Nephron (organoid): Measurements from ENCODE around the gene MALAT1.
"Not testable (repeated sequence)": the region's sequence is repeated elsewhere in the genome, so short reads cannot be mapped to it uniquely, and the experiment has no call there.

Experiments used
- H3K27ac Mint-ChIP-seq, 3 experiments: 2 replicates each; pipeline ENCODE4 v1.8.0; 2020; ENCODE audit warnings: mixed read lengths in 3 of 3, mild to moderate bottlenecking in 2 of 3, moderate library complexity in 1 of 3
- H3K27me3 Mint-ChIP-seq: 2 replicates; pipeline ENCODE4 v1.8.0; 2021; ENCODE audit warnings: low read depth, mild to moderate bottlenecking, moderate library complexity, mixed read lengths
- H3K36me3 Mint-ChIP-seq: 2 replicates; pipeline ENCODE4 v1.8.0; 2020; ENCODE audit warnings: low read depth, mixed read lengths
- H3K4me1 Mint-ChIP-seq: 2 replicates; pipeline ENCODE4 v1.8.0; 2020; ENCODE audit warnings: mixed read lengths
- H3K4me3 Mint-ChIP-seq, 3 experiments: 2 replicates each; pipeline ENCODE4 v1.8.0; 2020; ENCODE audit warnings: mild to moderate bottlenecking in 3 of 3, mixed read lengths in 3 of 3, moderate library complexity in 2 of 3
- H3K9me3 Mint-ChIP-seq: 2 replicates; pipeline ENCODE4 v1.8.0; 2020; ENCODE audit warnings: mixed read lengths
- TF ChIP-seq, protein P1 (sequence below), 3 experiments: fragments of 200-600 bp; sonication (generic); IDR thresholded peaks; one replicate each; pipeline ENCODE4 v1.5.0; 2021; ENCODE audit warnings: antibody characterized with exemption in 3 of 3; ENCODE audit not compliant: unreplicated experiment in 3 of 3

MALAT1 gene

DNA sequence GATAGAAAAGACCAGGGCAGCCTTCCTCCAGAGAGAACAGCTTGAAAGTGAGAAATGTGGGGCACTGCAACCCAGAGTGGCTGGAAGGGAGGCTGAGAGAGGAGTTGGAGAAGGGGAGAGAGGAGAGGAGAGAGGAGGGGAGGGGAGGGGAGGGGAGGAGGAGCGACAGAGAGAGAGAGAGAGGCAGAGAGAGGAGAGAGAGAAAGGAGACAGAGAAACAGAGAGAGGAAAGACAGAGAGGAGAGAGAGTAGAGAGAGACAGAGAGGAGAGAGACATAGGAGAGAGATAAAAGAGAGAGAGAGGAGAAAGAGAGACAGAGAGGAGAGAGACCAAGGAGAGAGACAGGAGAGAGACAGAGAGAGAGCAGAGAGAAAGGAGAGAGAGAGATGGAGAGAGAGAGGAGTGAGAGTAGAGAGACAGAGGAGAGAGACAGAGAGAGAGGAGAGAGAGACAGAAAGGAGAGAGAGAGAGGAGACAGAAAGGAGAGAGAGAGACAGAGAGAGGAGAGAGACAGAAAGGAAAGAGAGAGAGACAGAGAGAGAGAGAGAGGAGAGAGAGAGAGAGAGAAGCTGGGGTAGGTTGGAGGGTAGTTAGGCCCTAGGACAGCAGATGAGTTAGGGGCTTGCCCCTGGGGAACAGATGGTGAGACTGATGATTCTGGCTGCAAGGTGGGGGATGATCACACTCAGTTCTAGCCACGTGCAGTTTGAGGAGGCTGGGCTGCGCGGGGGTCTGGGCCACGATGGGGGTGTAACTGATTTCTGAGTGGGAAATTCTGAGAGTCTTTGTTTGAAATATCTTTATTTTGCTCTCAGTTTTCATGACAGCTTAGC, 17.5 kb downstream of the MALAT1 start:
- no peak overlapping the region for H3K4me3 Mint-ChIP-seq
- no peaks in the 10 kb centered on the region for H3K36me3 Mint-ChIP-seq
- H3K9me3 Mint-ChIP-seq, result no peaks in the 10 kb centered on the region
- H3K4me1 Mint-ChIP-seq, result no peaks in the 10 kb centered on the region
- peak overlapping the region in 1 of 3 experiments; percentile 75 for H3K27ac Mint-ChIP-seq
- TF ChIP-seq, protein P1, sequence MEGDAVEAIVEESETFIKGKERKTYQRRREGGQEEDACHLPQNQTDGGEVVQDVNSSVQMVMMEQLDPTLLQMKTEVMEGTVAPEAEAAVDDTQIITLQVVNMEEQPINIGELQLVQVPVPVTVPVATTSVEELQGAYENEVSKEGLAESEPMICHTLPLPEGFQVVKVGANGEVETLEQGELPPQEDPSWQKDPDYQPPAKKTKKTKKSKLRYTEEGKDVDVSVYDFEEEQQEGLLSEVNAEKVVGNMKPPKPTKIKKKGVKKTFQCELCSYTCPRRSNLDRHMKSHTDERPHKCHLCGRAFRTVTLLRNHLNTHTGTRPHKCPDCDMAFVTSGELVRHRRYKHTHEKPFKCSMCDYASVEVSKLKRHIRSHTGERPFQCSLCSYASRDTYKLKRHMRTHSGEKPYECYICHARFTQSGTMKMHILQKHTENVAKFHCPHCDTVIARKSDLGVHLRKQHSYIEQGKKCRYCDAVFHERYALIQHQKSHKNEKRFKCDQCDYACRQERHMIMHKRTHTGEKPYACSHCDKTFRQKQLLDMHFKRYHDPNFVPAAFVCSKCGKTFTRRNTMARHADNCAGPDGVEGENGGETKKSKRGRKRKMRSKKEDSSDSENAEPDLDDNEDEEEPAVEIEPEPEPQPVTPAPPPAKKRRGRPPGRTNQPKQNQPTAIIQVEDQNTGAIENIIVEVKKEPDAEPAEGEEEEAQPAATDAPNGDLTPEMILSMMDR (IDR thresholded peaks at IDR 0.05; ENCODE audit: unreplicated experiment in 3 of 3), result no peak
- peaks cover under 1% of the 10 kb centered on the region for H3K27me3 Mint-ChIP-seq

DNA sequence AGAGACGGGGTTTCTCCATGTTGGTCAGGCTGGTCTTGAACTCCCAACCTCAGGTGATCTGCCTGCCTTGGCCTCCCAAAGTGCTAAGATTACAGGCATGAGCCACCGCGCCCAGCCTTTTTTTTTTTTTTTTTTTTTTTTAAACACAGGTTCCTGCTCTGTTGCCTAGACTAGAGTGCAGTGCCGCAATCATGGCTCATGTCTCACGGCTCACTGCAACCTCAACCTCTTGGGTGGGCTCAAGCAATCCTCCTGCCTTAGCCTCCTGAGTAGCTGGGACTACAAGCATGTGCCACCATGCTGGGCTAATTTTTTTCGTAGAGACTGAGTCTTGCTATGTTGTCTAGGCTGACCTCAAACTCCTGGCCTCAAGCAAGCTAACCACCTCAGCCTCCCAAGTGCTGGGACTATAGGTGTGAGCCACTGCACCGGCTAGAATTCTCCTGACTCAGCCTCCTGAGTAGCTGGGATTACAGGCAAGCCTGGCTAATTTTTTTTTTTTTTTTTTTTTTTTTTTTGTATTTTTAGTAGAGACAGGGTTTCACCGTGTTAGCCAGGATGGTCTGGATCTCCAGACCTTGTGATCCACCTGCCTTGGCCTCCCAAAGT, 20.2 kb downstream of the MALAT1 start:
- not testable (repeated sequence) for H3K36me3 Mint-ChIP-seq, H3K27me3 Mint-ChIP-seq, H3K4me3 Mint-ChIP-seq, H3K27ac Mint-ChIP-seq, H3K9me3 Mint-ChIP-seq
- H3K4me1 Mint-ChIP-seq, result peaks cover 23% of the 10 kb centered on the region

DNA sequence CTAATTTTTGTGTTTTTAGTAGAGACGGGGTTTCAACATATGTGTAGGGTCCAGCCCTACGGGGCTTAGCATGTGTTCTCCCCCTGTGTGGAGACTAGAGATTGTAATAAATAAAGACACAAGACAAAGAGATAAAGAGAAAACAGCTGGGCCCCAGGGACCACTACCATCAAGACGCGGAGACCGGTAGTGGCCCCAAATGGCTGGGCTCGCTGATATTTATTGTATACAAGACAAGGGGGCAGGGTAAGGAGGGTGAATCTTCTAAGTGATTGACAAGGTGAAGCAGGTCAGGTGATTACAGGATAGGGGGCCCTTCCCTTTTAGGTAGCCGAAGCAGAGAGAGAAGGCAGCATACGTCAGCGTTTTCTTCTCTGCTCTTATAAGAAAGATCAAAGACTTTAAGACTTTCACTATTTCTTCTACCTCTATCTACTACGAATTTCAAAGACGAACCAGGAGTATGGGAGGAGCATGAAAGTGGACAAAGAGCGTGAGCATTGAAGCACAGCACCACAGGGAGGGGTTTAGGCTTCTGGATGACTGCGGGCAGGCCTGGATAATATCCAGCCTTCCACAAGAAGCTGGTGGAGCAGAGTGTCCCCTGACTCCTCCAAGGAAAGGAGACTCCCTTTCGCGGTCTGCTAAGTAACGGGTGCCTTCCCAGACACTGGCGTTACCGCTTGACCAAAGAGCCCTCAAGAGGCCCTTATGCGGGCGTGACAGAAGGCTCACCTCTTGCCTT, 23.1 kb downstream of the MALAT1 start:
- not testable (repeated sequence) for H3K27me3 Mint-ChIP-seq, H3K9me3 Mint-ChIP-seq, H3K36me3 Mint-ChIP-seq
- Mint-ChIP-seq H3K4me1 (peaks cover 33% of the 10 kb centered on the region), H3K4me3 (peak overlapping the region; percentile 37 to 49 (median 43)), H3K27ac (peak overlapping the region; percentile 93 to 95 (median 94))

DNA sequence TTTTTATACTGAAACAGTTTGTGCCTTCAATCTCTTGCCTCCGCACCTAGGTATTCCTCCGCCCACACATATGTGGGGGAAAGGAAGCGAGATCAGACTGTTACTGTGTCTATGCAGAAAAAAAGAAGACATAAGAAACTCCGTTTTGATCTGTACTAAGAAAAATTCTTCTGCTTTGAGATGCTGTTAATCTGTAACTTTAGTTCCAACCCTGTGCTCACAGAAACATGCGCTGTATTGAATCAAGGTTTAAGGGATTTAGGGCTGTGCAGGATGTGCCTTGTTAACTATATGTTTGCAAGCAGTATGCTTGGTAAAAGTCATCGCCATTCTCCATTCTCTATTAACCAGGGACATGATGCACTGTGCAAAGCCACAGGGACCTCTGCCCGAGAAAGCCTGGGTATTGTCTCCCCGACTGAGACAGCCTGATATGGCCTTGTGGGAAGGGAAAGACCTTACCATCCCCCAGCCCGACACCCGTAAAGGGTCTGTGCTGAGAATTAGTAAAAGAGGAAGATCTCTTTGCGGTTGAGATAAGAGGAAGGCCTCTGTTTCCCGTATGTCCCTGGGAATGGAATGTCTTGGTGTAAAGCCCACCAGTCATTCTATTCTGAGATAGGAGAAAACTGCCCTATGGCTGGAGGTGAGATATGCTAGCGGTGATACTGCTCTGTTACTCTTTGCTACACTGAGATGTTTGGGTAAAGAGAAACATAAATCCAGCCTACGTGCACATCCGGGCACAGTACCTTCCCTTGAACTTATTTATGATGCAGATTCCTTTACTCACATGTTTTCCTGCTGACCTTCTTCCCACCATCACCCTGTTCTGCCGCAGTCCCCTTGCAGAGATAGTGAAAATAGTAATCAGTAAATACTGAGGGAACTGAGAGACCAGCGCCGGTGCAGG, 24.1 kb downstream of the MALAT1 start:
- H3K27me3 Mint-ChIP-seq, H3K36me3 Mint-ChIP-seq, H3K9me3 Mint-ChIP-seq: not testable (repeated sequence)
- Mint-ChIP-seq H3K27ac (peak overlapping the region; percentile 93 to 95 (median 94)), H3K4me3 (peak overlapping the region; percentile 55 to 73 (median 71)), H3K4me1 (peaks cover 33% of the 10 kb centered on the region)

DNA sequence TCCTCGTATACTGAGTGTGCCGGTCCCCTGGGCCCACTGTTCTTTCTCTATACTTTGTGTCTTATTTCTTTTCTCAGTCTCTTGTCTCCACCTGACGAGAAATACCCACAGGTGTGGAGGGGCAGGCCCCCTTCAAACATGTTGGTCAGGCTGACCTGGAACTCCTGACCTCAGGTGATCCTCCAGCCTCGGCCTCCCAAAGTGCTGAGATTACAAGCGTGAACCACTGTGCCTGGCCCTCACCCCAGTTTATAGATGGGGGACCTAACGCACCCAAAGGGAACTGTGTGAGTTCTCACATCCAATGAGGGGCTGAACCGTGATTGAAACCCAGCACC, 24.8 kb downstream of the MALAT1 start:
- H3K9me3 Mint-ChIP-seq, H3K27me3 Mint-ChIP-seq, H3K36me3 Mint-ChIP-seq: not testable (repeated sequence)
- Mint-ChIP-seq H3K4me1 (peaks cover 33% of the 10 kb centered on the region), H3K27ac (peak overlapping the region; percentile 93 to 95 (median 94)), H3K4me3 (peak overlapping the region; percentile 55 to 73 (median 71))

DNA sequence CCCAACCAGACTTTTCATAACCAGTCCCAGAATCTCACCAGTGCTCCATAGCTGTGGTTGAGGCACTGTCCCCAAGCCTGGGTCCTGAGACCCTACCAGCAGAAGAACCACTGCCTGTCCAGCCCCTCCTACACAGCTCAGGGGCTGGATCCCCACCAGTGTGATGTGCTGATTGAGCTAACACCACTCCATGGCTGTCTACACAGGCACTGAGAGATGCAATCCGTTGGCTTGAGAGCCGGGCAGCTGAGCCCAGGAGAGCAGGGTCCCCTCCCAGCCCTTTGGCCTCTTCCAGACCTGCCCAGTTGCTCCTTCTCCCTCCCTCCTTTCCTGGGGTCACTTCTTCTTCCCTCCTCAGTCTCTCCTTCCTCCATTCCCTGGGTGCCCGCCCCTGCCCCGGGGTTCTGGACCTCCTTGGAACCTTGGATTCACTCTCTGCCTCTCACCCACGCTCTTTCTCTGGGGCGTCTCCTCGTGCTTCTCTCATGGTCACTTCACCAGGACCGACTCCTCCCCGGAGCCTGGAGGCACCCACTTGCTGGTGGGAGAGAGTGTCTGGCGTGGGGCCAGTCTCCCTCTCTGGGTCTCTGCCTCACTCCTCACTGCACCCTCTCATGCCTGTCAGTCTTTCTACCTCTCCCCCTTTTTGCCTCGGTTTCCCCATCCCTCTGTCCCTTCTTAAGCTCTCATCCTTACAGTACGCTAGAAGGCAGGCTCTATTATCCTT, 25.3 kb downstream of the MALAT1 start:
- Mint-ChIP-seq H3K27ac (peak overlapping the region; percentile 93 to 95 (median 94)), H3K9me3 (no peaks in the 10 kb centered on the region), H3K4me1 (peaks cover 33% of the 10 kb centered on the region), H3K36me3 (peaks cover 9% of the 10 kb centered on the region), H3K4me3 (peak overlapping the region; percentile 71 to 83 (median 77)), H3K27me3 (peaks cover 6% of the 10 kb centered on the region)
- TF ChIP-seq, protein P1 (IDR thresholded peaks at IDR 0.05; ENCODE audit: unreplicated experiment in 3 of 3), result no peak

DNA sequence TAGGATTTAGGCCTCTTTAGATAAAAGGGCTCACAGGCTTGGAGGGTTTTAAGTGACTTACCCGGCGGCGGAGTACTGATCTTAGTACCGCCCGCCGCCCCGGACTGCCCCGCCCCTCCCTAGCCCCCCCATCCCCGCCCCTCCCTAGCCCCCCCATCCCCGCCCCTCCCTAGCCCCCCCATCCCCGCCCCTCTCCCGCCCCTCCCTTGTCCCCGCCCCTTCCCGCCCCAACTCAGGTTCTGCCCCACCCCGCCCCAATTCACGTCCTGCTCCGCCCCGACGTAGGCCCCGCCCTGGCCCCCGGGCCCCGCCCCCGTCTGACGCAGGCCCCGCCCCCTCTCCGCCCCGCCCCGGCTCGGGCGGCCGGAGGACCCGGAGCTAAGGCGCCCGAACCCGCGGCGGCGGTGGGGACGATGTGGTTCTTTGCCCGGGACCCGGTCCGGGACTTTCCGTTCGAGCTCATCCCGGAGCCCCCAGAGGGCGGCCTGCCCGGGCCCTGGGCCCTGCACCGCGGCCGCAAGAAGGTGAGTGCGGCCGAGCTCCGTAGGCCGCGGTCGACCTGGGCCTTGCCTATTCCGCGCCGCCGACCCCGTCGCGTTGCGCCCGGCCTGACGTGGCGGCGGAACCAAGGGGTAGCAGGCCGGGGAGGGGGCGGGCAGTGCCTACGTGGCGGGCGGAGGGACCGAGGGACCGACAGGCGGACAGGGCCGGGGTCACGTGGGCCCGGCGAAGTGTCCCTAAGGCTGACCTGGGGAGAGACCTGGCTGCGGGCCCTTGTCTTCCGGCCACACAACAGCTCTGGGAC, 26.1 kb downstream of the MALAT1 start, which contains the start of gene SCYL1:
SCYL1 (plus strand) TSS at position 343 of the 805 bp plus-strand sequence; CDS start at position 414, 71 bp downstream.
- TF ChIP-seq, protein P1 (IDR thresholded peaks at IDR 0.05; ENCODE audit: unreplicated experiment in 3 of 3), result no peak
- Mint-ChIP-seq H3K4me1 (peaks cover 33% of the 10 kb centered on the region), H3K27me3 (peaks cover 6% of the 10 kb centered on the region), H3K4me3 (peak within 1 kb of the TSS; percentile 85 to 91 (median 85)), H3K27ac (peak within 1 kb of the TSS; percentile 93 to 95 (median 94)), H3K36me3 (peaks cover 9% of the 10 kb centered on the region), H3K9me3 (no peaks in the 10 kb centered on the region)
